A549 (cell line): Measurements from ENCODE around the gene ARL10. TPM values are rescaled to one million over a fixed set of nuclear protein-coding genes. Genes with fewer than 3 reads are reported as not detected.
A peak's percentile ranks its signal among the peaks of the same experiment; 100 is the strongest.

Experiments used
- ATAC-seq, 2 experiments: fragments of 200-7000 bp in 1 of 2; fragments of >200 bp in 1 of 2; cut with Nextera tagmentation in 1 of 2; cut with Tn5 transposase in 1 of 2; 3 replicates each; pipeline versions ENCODE4 v1.8.0 to v1.9.1; 2018 to 2020; ENCODE audit warnings: mild to moderate bottlenecking in 1 of 2, moderate library complexity in 1 of 2
- CTCF ChIA-PET: fragments of 300-600 bp; sonication (Branson Sonifier 250); formaldehyde crosslinking; extraction: SDS; loops from one replicate; lab custom pipeline; 2021; ENCODE audit warnings: antibody characterized with exemption, inconsistent platforms; lab: Yijun Ruan, JAX
- POLR2A ChIA-PET: fragments of 350-600 bp; formaldehyde crosslinking; extraction: SDS; loops from one replicate; lab custom pipeline; 2021; ENCODE audit warnings: antibody characterized with exemption, inconsistent platforms; lab: Yijun Ruan, JAX
- DNase-seq, 2 experiments: peaks; one replicate each; pipeline versions ENCODE4 v3.0.0 to v3.0.0-alpha.2; 2011 to 2016; ENCODE audit warnings: low read depth in 1 of 2, low spot score in 1 of 2
- FAIRE-seq: peaks from 2 replicates; lab custom pipeline; 2011; peaks lifted over from hg19 to GRCh38; lab: Jason Lieb, UNC
- H3K27ac ChIP-seq, 2 experiments: fragments of >200 bp; sonication (Bioruptor Twin); formaldehyde crosslinking; 3 replicates each; pipeline ENCODE4 v1.5.1; 2016 to 2017
- H3K4me1 ChIP-seq: fragments of >200 bp; sonication (Bioruptor Twin); formaldehyde crosslinking; 3 replicates; pipeline ENCODE4 v1.6.1; 2016
- H3K4me2 ChIP-seq: fragments of >200 bp; sonication (Bioruptor Twin); formaldehyde crosslinking; 3 replicates; pipeline ENCODE4 v1.6.1; 2016
- H3K4me3 ChIP-seq: fragments of >200 bp; sonication (Bioruptor Twin); formaldehyde crosslinking; 3 replicates; pipeline ENCODE4 v1.5.1; 2016
- H3K9me3 ChIP-seq: fragments of >200 bp; sonication (Bioruptor Twin); formaldehyde crosslinking; 3 replicates; pipeline ENCODE4 v1.6.1; 2016
- EP300 ChIP-seq, 2 experiments: fragments of >200 bp; sonication (Bioruptor Twin); formaldehyde crosslinking; IDR thresholded peaks; 2 replicates in 1 of 2; 3 replicates in 1 of 2; pipeline ENCODE4 v1.6.1; 2016 to 2017
- FOSL2 ChIP-seq, 2 experiments: fragments of 450-650 bp in 1 of 2; fragments of >200 bp in 1 of 2; sonication (Bioruptor Twin) in 1 of 2; formaldehyde crosslinking; IDR thresholded peaks; 2 replicates each; pipeline versions ENCODE4 v1.5.0 to v1.6.1; 2016 to 2020; ENCODE audit warnings: mild to moderate bottlenecking in 1 of 2, moderate library complexity in 1 of 2
- GATA3 ChIP-seq: IDR thresholded peaks from 2 replicates; pipeline ENCODE4 v1.6.1; 2012; ENCODE audit warnings: borderline replicate concordance
- HDAC2 ChIP-seq: fragments of 200-600 bp; sonication (generic); IDR thresholded peaks from 2 replicates; pipeline ENCODE4 v1.6.1; 2016
- HOXB13 ChIP-seq: fragments of 250-450 bp; sonication (Bioruptor Pico); IDR thresholded peaks from 2 replicates; pipeline ENCODE4 v1.5.0; 2020; ENCODE audit warnings: low read depth, mild to moderate bottlenecking, moderate library complexity
- JUN ChIP-seq, 2 experiments: fragments of >200 bp; sonication (Bioruptor Twin); formaldehyde crosslinking; IDR thresholded peaks; 2 replicates in 1 of 2; 3 replicates in 1 of 2; pipeline ENCODE4 v1.6.1; 2016 to 2017
- KDM1A ChIP-seq: fragments of 200-600 bp; sonication (generic); IDR thresholded peaks from 2 replicates; pipeline ENCODE4 v1.6.1; 2016; ENCODE audit warnings: low read depth, mild to moderate bottlenecking
- MAFK ChIP-seq: fragments of 450-650 bp; IDR thresholded peaks from 2 replicates; pipeline ENCODE4 v1.6.1; 2014; ENCODE audit not compliant: partially characterized antibody
- NFE2L2 ChIP-seq: fragments of 150-350 bp; conservative IDR thresholded peaks from 2 replicates; pipeline ENCODE4 v1.6.1; 2014; ENCODE audit warnings: low read length
- PHF8 ChIP-seq: fragments of 200-600 bp; sonication (generic); IDR thresholded peaks from 2 replicates; pipeline ENCODE4 v1.6.1; 2016; ENCODE audit warnings: low read depth, mild to moderate bottlenecking, antibody characterized with exemption, moderate library complexity, borderline replicate concordance
- POLR2A ChIP-seq: IDR thresholded peaks from 2 replicates; pipeline ENCODE4 v1.6.1; 2012; ENCODE audit warnings: mild to moderate bottlenecking, low read length
- POLR2AphosphoS2 ChIP-seq: conservative IDR thresholded peaks from 2 replicates; pipeline ENCODE4 v1.6.1; 2012; ENCODE audit warnings: low read length, improper control_type of control experiment, inconsistent platforms
- RAD21 ChIP-seq, 2 experiments: fragments of >200 bp in 1 of 2; sonication (Bioruptor Twin) in 1 of 2; formaldehyde crosslinking in 1 of 2; IDR thresholded peaks in 1 of 2; conservative IDR thresholded peaks in 1 of 2; 2 replicates in 1 of 2; 3 replicates in 1 of 2; pipeline ENCODE4 v1.6.1; 2012 to 2018; ENCODE audit warnings: inconsistent platforms in 1 of 2
- RARB ChIP-seq: fragments of 250-450 bp; sonication (Bioruptor Pico); IDR thresholded peaks from 2 replicates; pipeline ENCODE4 v1.8.0; 2021; ENCODE audit warnings: mild to moderate bottlenecking, moderate library complexity
- RCOR1 ChIP-seq: fragments of 150-350 bp; IDR thresholded peaks from 2 replicates; pipeline ENCODE4 v1.6.1; 2014; ENCODE audit warnings: antibody characterized with exemption, low read length, low read depth
- RFX5 ChIP-seq: fragments of 450-650 bp; IDR thresholded peaks from 2 replicates; pipeline ENCODE4 v1.7.1; 2014; ENCODE audit warnings: antibody characterized with exemption, mild to moderate bottlenecking, moderate library complexity
- SMC3 ChIP-seq: fragments of >200 bp; sonication (Bioruptor Twin); formaldehyde crosslinking; IDR thresholded peaks from 3 replicates; pipeline ENCODE4 v1.6.1; 2018; ENCODE audit warnings: inconsistent platforms
- SREBF2 ChIP-seq: fragments of 450-650 bp; IDR thresholded peaks from 2 replicates; pipeline ENCODE4 v1.6.1; 2014; ENCODE audit warnings: mild to moderate bottlenecking, moderate library complexity
- TFCP2L1 ChIP-seq: fragments of 250-450 bp; sonication (Bioruptor Pico); IDR thresholded peaks from 2 replicates; pipeline ENCODE4 v1.5.0; 2021; ENCODE audit warnings: mild to moderate bottlenecking
- ZC3H11A ChIP-seq: fragments of 450-650 bp; IDR thresholded peaks from 2 replicates; pipeline ENCODE4 v1.6.1; 2014; ENCODE audit warnings: antibody characterized with exemption, mild to moderate bottlenecking
- ZFP36 ChIP-seq: fragments of 450-650 bp; IDR thresholded peaks from 2 replicates; pipeline ENCODE4 v1.6.1; 2014; ENCODE audit warnings: borderline replicate concordance; ENCODE audit not compliant: partially characterized antibody
- WGBS: methylation state at CpG from one replicate; pipeline ENCODE4 v1.1.6; 2017; ENCODE audit errors: missing lambda C conversion rate; 5-methylcytosine and 5-hydroxymethylcytosine counted together
- polyA plus RNA-seq, 4 experiments: library from polyadenylated mRNA; depleted of rRNA in 3 of 4; stranded (reverse); fragments of >200 nt; fragmentation: RNase III in 1 of 4; extraction: RNeasy Plus Mini Kit Qiagen cat#74134 plus additional on column Dnase treatment in 1 of 4; gene quantifications; 2 replicates in 3 of 4; 3 replicates in 1 of 4; pipeline ENCODE4 v1.2.3, GENCODE V29; 2011 to 2017
- TF ChIP-seq, protein P1 (sequence below): fragments of 150-350 bp; IDR thresholded peaks from 2 replicates; pipeline ENCODE4 v1.6.1; 2014; ENCODE audit warnings: low read depth, mild to moderate bottlenecking, low read length
- TF ChIP-seq, protein P2 (sequence below): fragments of >200 bp; sonication (Bioruptor Twin); formaldehyde crosslinking; IDR thresholded peaks from 3 replicates; pipeline ENCODE4 v1.5.1; 2016
- TF ChIP-seq, protein P3 (sequence below): IDR thresholded peaks from 2 replicates; pipeline ENCODE4 v1.6.1; 2012
- TF ChIP-seq, protein P4 (sequence below): IDR thresholded peaks from 2 replicates; pipeline ENCODE4 v1.6.1; 2012; ENCODE audit warnings: low read depth, borderline replicate concordance

Gene ARL10
- polyA plus RNA-seq, 2 of the 4 experiments (the other 2 are of a cell fraction), result 0.15 to 0.21 TPM

DNA sequence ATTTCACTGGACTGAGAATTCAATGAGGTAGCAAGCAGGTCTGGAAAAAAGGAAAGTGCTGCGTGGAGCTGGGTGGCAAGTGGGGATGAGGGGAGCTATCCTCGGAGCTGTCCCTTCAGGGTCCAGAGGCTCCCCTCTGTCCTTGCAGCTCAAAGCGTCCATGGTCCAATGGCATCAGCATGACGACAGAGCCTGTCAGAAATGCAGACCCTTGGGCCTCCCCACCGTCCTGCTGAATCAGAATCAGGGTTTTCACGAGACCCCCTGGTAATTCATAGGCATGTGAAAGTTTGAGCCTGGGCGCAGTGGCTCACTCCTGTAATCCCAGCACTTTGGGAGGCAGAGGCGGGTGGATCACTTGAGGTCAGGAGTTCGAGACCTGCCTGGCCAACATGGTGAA lies 28.8 kb downstream of the ARL10 start:
- TF ChIP-seq KDM1A (no peak), RFX5 (no peak), RCOR1 (no peak), HDAC2 (no peak), TFCP2L1 (CRISPR knock-in tag) (no peak), SMC3 (no peak), NFE2L2 (no peak), JUN (IDR thresholded peaks at IDR 0.05) (no peak)
- TF ChIP-seq, protein P1, sequence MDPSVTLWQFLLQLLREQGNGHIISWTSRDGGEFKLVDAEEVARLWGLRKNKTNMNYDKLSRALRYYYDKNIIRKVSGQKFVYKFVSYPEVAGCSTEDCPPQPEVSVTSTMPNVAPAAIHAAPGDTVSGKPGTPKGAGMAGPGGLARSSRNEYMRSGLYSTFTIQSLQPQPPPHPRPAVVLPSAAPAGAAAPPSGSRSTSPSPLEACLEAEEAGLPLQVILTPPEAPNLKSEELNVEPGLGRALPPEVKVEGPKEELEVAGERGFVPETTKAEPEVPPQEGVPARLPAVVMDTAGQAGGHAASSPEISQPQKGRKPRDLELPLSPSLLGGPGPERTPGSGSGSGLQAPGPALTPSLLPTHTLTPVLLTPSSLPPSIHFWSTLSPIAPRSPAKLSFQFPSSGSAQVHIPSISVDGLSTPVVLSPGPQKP, result no peak
- TF ChIP-seq, protein P2, sequence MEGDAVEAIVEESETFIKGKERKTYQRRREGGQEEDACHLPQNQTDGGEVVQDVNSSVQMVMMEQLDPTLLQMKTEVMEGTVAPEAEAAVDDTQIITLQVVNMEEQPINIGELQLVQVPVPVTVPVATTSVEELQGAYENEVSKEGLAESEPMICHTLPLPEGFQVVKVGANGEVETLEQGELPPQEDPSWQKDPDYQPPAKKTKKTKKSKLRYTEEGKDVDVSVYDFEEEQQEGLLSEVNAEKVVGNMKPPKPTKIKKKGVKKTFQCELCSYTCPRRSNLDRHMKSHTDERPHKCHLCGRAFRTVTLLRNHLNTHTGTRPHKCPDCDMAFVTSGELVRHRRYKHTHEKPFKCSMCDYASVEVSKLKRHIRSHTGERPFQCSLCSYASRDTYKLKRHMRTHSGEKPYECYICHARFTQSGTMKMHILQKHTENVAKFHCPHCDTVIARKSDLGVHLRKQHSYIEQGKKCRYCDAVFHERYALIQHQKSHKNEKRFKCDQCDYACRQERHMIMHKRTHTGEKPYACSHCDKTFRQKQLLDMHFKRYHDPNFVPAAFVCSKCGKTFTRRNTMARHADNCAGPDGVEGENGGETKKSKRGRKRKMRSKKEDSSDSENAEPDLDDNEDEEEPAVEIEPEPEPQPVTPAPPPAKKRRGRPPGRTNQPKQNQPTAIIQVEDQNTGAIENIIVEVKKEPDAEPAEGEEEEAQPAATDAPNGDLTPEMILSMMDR, result no peak
- TF ChIP-seq, all 56 proteins: peak for 0
- ChIA-PET POLR2A (no interaction called here), CTCF (interaction anchor here (1.2 to 1.7 kb wide), 3 partner anchors 10 to 24 kb away, joined by 3 to 5 read pairs (median 4); partner anchors contain the start of gene CLTB)
- FAIRE-seq (no peak), DNase-seq (no peak), ATAC-seq (no peak)
- H3K4me1 ChIP-seq, result peaks cover 4% of the 10 kb centered on the region; the same call in 2 of the 3 replicates
- no peaks in the 10 kb centered on the region for H3K9me3 ChIP-seq
- no peak overlapping the region for H3K4me3 ChIP-seq
- WGBS, result 90% methylated on average over 9 of the region's 9 CpGs
- H3K27ac ChIP-seq, result no peak overlapping the region
- no peak overlapping the region for H3K4me2 ChIP-seq

DNA sequence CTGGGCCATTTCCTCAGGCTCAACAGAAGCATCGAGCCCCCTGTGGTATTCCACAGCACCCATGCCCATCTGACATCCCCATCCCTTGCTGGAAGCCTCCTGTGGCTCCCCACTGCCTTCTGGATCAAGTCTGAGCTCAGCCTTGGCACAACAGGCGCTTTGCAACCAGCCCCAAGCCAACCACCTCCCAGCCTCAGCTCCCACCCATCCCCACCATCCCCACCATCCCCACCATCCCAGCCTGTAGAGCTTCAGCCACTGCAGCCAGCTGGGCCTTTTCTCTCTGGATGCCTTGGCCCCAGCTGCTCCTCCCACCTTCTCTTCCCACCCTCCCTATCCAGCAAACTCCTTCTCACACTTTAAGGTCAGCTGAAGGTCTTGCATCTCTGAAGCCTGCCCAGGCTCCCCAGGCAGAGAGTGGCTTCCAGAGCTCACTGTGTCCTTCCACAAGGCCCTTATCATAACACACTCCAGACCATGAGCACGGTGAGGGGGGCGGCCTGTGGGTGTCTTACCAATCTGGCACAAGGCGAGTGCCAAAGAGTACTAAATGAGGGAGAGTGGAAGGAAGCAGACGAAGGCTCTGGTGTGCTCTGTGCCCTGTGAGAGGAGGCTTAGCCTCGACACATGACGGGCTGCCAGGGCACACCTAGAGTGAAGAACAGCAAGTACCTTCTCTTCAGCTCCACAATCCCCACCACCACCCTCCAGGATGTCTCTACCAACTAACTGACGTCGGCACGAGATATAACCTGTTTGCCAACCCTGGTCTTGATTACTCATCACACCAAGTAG lies 29.8 kb downstream of the ARL10 start:
- H3K4me3 ChIP-seq, result no peak overlapping the region
- peaks cover under 1% of the 10 kb centered on the region; the same call in 2 of the 3 replicates for H3K4me1 ChIP-seq
- DNase-seq (no peak), ATAC-seq (no peak; a peak in 1 of 6 replicates), FAIRE-seq (no peak)
- H3K27ac ChIP-seq, result no peak overlapping the region
- ChIA-PET POLR2A (no interaction called here), CTCF (interaction anchor here (0.6 to 1.7 kb wide), 6 partner anchors 9 to 257 kb away, joined by 3 to 5 read pairs (median 3); partner anchors contain the start of gene CLTB)
- TF ChIP-seq PHF8, result no peak
- 90% methylated on average over 11 of the region's 11 CpGs for WGBS
- H3K4me2 ChIP-seq, result no peak overlapping the region
- no peaks in the 10 kb centered on the region for H3K9me3 ChIP-seq

DNA sequence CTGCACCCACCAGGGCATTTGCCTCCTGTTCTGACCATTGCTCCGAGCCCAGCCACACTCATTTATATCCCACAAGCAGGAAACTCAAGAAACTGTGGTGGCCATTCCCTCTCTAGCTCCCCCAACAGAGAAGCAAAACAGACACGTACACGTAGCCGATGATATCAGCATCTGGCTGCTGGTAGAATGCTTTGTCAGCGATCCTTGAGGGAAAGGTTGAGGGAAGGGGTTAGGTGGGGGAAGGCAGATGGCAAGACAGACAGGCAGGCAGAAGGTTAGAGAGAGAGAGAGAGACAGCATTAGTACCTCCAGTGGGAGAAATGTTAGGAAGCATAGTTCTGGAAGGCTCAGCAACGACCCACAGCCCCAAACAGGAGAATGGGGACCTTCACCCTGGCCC lies 31.0 kb downstream of the ARL10 start:
- 72% methylated on average over 6 of the region's 6 CpGs for WGBS
- FAIRE-seq, result no peak
- no peak overlapping the region for H3K4me2 ChIP-seq
- no peak for TF ChIP-seq FOSL2 (IDR thresholded peaks at IDR 0.05)
- TF ChIP-seq FOSL2 (CRISPR knock-in tag; IDR thresholded peaks at IDR 0.05), result no peak
- TF ChIP-seq MAFK, result peak; percentile 93
- ATAC-seq, result 0 out of 6 replicates have a peak, but pooled peaks of 1 of the 2 experiments have one; percentile 14
- no peaks in the 10 kb centered on the region for H3K9me3 ChIP-seq
- no peak overlapping the region for H3K27ac ChIP-seq
- ChIA-PET POLR2A (no interaction called here), CTCF (interaction anchor here (1.1 to 1.6 kb wide), 3 partner anchors 11 to 182 kb away, joined by 3 to 5 read pairs (median 3); no protein-coding TSS in a partner anchor)
- DNase-seq, result no peak
- H3K4me1 ChIP-seq, result peaks cover 13% of the 10 kb centered on the region; the same call in 2 of the 3 replicates
- no peak overlapping the region for H3K4me3 ChIP-seq

DNA sequence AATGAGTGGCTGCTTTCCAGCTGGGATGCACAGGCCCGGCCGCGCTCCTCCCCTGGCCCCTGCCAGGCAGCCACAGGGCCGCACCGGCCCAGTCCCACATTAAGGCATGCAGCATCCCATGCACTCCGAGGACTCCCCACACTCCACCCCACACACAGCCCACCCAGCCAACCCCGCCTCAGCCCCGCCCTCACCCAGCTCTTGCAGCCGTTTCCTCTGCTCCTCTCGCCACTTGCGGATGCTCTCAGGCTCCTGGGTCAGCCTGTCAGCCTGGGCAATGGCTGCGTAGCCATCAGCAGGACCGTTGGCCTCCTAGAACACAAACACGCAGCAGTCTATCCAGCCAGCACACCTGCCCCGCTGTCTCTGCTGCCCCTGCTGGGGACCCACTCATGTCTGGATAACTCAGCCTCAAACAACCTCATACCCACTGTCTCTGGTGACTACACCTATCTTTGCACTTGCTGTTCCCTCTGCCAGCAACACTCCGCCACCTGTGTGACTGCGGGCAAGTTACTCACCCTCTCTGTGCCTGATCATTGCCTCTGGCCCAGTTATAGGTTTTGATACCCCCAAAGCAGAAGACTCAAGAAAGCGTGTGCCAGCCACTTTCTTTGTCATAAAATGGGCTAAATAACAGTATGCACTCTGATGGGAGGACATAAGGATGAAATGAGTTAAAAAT lies 32.6 kb downstream of the ARL10 start:
- Histone ChIP-seq H3K4me1 (peaks cover 14% of the 10 kb centered on the region; the same call in 2 of the 3 replicates), H3K27ac (no peak overlapping the region), H3K4me2 (no peak overlapping the region), H3K4me3 (no peak overlapping the region), H3K9me3 (no peaks in the 10 kb centered on the region)
- FAIRE-seq, result no peak
- 91% methylated on average over 17 of the region's 18 CpGs for WGBS
- no peak for ATAC-seq
- DNase-seq, result no peak
- ChIA-PET CTCF (interaction anchor here (0.6 kb wide), 1 partner anchor 237 kb away, joined by 3 read pairs; no protein-coding TSS in a partner anchor), POLR2A (no interaction called here)
- TF ChIP-seq, protein P3, sequence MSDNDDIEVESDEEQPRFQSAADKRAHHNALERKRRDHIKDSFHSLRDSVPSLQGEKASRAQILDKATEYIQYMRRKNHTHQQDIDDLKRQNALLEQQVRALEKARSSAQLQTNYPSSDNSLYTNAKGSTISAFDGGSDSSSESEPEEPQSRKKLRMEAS, result no peak
- no peak for TF ChIP-seq EP300 (IDR thresholded peaks at IDR 0.05)
- TF ChIP-seq, protein P4, sequence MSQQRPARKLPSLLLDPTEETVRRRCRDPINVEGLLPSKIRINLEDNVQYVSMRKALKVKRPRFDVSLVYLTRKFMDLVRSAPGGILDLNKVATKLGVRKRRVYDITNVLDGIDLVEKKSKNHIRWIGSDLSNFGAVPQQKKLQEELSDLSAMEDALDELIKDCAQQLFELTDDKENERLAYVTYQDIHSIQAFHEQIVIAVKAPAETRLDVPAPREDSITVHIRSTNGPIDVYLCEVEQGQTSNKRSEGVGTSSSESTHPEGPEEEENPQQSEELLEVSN, result no peak
- TF ChIP-seq RAD21 (conservative IDR thresholded peaks at IDR 0.05 in 1 of 2, IDR thresholded peaks at IDR 0.05 in 1 of 2), result no peak
- no peak for TF ChIP-seq ZC3H11A
- no peak for TF ChIP-seq TFCP2L1 (CRISPR knock-in tag)
- no peak for TF ChIP-seq POLR2A
- TF ChIP-seq POLR2AphosphoS2, result no peak
- no peak for TF ChIP-seq RCOR1
- TF ChIP-seq ZFP36, result no peak
- no peak for TF ChIP-seq RARB (CRISPR knock-in tag)
- no peak for TF ChIP-seq PHF8
- TF ChIP-seq SREBF2, result no peak
- TF ChIP-seq HOXB13 (CRISPR knock-in tag), result no peak
- TF ChIP-seq GATA3, result no peak
